ENCODE data around the gene GXYLT2.
"Not testable (repeated sequence)": the region's sequence is repeated elsewhere in the genome, so short reads cannot be mapped to it uniquely, and the experiment has no call there.

Gene GXYLT2

GRCh38 chr3:72907731-72908620 lies 20.1 kb downstream of the GXYLT2 start:
- H3K4me3 ChIP-seq (ENCODE audit: low read depth, low read length): peak overlapping the region; percentile 13; the same call in 1 of the 2 replicates
- H3K27me3 ChIP-seq (ENCODE audit: insufficient read depth, low read length): no peaks in the 10 kb centered on the region
- H3K4me1 ChIP-seq (ENCODE audit: control insufficient read depth, insufficient read depth, low read length, unreplicated experiment): peaks cover 36% of the 10 kb centered on the region
- no peaks in the 10 kb centered on the region for H3K36me3 ChIP-seq (ENCODE audit: insufficient read depth, low read length)
- H3K27ac ChIP-seq (ENCODE audit: low read depth, low read length): no peak overlapping the region
- no peak overlapping the region for H2AFZ ChIP-seq (ENCODE audit: low read length, unreplicated experiment)
- no peaks in the 10 kb centered on the region for H3K79me2 ChIP-seq (ENCODE audit: control insufficient read depth, insufficient read depth, low read length, unreplicated experiment)

DNA sequence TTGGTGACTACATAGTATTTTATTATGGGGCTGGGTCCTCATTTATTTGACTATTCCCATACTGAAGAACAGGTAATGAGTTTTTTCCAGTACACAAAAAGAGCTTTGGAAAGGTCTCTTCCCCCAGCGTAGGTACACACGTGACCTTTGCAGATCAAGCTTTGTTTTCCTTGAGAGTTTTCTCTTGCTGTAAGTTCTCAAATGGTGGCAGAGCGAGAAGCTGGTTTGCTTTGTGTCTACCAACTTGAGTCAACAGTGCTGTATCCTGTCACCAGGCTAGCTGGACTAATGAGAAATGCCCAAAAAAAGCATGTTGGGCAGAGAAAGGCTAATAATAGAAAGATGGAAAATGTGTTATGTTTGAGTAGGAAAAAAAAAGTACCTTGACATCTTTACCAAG lies 21.7 kb downstream of the GXYLT2 start:
- H3K79me2 ChIP-seq (ENCODE audit: control insufficient read depth, insufficient read depth, low read length, unreplicated experiment): no peaks in the 10 kb centered on the region
- peaks cover 29% of the 10 kb centered on the region for H3K4me1 ChIP-seq (ENCODE audit: control insufficient read depth, insufficient read depth, low read length, unreplicated experiment)
- no peak overlapping the region for H2AFZ ChIP-seq (ENCODE audit: low read length, unreplicated experiment)
- H3K4me3 ChIP-seq (ENCODE audit: low read depth, low read length): no peak overlapping the region
- H3K27me3 ChIP-seq (ENCODE audit: insufficient read depth, low read length): no peaks in the 10 kb centered on the region
- no peaks in the 10 kb centered on the region for H3K36me3 ChIP-seq (ENCODE audit: insufficient read depth, low read length)
- no peak overlapping the region for H3K27ac ChIP-seq (ENCODE audit: low read depth, low read length)

DNA sequence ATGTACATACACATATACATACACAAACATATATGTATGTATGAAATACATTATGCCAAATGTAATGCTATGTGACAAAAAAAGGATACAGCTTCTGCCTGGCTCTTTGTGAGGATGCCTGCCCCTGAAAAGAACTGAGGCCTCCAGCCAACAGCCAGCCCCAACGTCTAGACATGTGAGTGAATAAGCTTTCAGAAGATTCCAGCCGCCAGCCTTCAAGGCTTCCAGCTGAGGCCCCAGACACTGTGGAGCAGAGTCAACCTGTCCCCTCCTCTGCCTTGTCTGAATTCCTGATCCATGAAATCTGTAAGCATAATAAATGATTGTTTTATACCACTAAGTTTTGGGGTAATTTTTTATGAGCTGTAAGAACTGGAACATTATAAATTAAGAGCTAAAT lies 24.7 kb downstream of the GXYLT2 start:
- Histone ChIP-seq H3K4me1 (ENCODE audit: control insufficient read depth, insufficient read depth, low read length, unreplicated experiment) (peaks cover 9% of the 10 kb centered on the region), H3K27me3 (ENCODE audit: insufficient read depth, low read length) (no peaks in the 10 kb centered on the region), H3K79me2 (ENCODE audit: control insufficient read depth, insufficient read depth, low read length, unreplicated experiment) (no peaks in the 10 kb centered on the region), H3K36me3 (ENCODE audit: insufficient read depth, low read length) (no peaks in the 10 kb centered on the region), H2AFZ (ENCODE audit: low read length, unreplicated experiment) (no peak overlapping the region), H3K4me3 (ENCODE audit: low read depth, low read length) (no peak overlapping the region), H3K27ac (ENCODE audit: low read depth, low read length) (no peak overlapping the region)

GRCh38 chr3:72914383-72914782 lies 26.5 kb downstream of the GXYLT2 start:
- Histone ChIP-seq H2AFZ (ENCODE audit: low read length, unreplicated experiment) (no peak overlapping the region), H3K36me3 (ENCODE audit: insufficient read depth, low read length) (no peaks in the 10 kb centered on the region), H3K27me3 (ENCODE audit: insufficient read depth, low read length) (no peaks in the 10 kb centered on the region), H3K27ac (ENCODE audit: low read depth, low read length) (no peak overlapping the region), H3K4me1 (ENCODE audit: control insufficient read depth, insufficient read depth, low read length, unreplicated experiment) (no peaks in the 10 kb centered on the region), H3K79me2 (ENCODE audit: control insufficient read depth, insufficient read depth, low read length, unreplicated experiment) (no peaks in the 10 kb centered on the region), H3K4me3 (ENCODE audit: low read depth, low read length) (no peak overlapping the region)

GRCh38 chr3:72916250-72916649 lies 28.4 kb downstream of the GXYLT2 start:
- no peaks in the 10 kb centered on the region for H3K36me3 ChIP-seq (ENCODE audit: insufficient read depth, low read length)
- H2AFZ ChIP-seq (ENCODE audit: low read length, unreplicated experiment): no peak overlapping the region
- H3K4me1 ChIP-seq (ENCODE audit: control insufficient read depth, insufficient read depth, low read length, unreplicated experiment): no peaks in the 10 kb centered on the region
- H3K27ac ChIP-seq (ENCODE audit: low read depth, low read length): no peak overlapping the region
- no peak overlapping the region for H3K4me3 ChIP-seq (ENCODE audit: low read depth, low read length)
- H3K79me2 ChIP-seq (ENCODE audit: control insufficient read depth, insufficient read depth, low read length, unreplicated experiment): no peaks in the 10 kb centered on the region
- H3K27me3 ChIP-seq (ENCODE audit: insufficient read depth, low read length): no peaks in the 10 kb centered on the region

GRCh38 chr3:72919520-72919919 lies 31.7 kb downstream of the GXYLT2 start:
- no peak overlapping the region for H2AFZ ChIP-seq (ENCODE audit: low read length, unreplicated experiment)
- no peaks in the 10 kb centered on the region for H3K4me1 ChIP-seq (ENCODE audit: control insufficient read depth, insufficient read depth, low read length, unreplicated experiment)
- no peak overlapping the region for H3K4me3 ChIP-seq (ENCODE audit: low read depth, low read length)
- no peak overlapping the region for H3K27ac ChIP-seq (ENCODE audit: low read depth, low read length)
- H3K36me3 ChIP-seq (ENCODE audit: insufficient read depth, low read length): no peaks in the 10 kb centered on the region
- no peaks in the 10 kb centered on the region for H3K27me3 ChIP-seq (ENCODE audit: insufficient read depth, low read length)
- no peaks in the 10 kb centered on the region for H3K79me2 ChIP-seq (ENCODE audit: control insufficient read depth, insufficient read depth, low read length, unreplicated experiment)

DNA sequence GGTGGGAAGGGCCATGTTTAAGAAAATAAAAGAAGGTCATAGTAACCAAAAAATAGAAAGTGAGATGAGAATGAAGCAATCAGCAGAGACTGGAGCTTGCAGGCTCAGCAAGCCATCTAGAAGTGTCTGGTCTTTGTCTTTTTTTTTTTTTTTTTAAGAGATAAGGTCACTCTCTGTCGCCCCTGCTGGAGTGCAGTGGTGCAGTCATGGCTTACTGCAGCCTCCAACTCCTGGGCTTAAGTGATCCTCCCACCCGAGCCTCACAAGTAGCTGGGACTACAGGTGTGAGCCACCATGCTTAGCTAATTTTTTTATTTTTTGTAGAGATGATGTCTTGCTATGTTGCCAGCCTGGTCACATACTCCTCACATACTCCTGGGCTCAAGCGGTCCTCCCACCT lies 36.2 kb downstream of the GXYLT2 start:
- Histone ChIP-seq H3K36me3 (ENCODE audit: insufficient read depth, low read length) (no peaks in the 10 kb centered on the region), H3K4me3 (ENCODE audit: low read depth, low read length) (no peak overlapping the region), H3K4me1 (ENCODE audit: control insufficient read depth, insufficient read depth, low read length, unreplicated experiment) (no peaks in the 10 kb centered on the region), H3K27ac (ENCODE audit: low read depth, low read length) (no peak overlapping the region), H3K27me3 (ENCODE audit: insufficient read depth, low read length) (no peaks in the 10 kb centered on the region), H3K79me2 (ENCODE audit: control insufficient read depth, insufficient read depth, low read length, unreplicated experiment) (no peaks in the 10 kb centered on the region), H2AFZ (ENCODE audit: low read length, unreplicated experiment) (no peak overlapping the region)

DNA sequence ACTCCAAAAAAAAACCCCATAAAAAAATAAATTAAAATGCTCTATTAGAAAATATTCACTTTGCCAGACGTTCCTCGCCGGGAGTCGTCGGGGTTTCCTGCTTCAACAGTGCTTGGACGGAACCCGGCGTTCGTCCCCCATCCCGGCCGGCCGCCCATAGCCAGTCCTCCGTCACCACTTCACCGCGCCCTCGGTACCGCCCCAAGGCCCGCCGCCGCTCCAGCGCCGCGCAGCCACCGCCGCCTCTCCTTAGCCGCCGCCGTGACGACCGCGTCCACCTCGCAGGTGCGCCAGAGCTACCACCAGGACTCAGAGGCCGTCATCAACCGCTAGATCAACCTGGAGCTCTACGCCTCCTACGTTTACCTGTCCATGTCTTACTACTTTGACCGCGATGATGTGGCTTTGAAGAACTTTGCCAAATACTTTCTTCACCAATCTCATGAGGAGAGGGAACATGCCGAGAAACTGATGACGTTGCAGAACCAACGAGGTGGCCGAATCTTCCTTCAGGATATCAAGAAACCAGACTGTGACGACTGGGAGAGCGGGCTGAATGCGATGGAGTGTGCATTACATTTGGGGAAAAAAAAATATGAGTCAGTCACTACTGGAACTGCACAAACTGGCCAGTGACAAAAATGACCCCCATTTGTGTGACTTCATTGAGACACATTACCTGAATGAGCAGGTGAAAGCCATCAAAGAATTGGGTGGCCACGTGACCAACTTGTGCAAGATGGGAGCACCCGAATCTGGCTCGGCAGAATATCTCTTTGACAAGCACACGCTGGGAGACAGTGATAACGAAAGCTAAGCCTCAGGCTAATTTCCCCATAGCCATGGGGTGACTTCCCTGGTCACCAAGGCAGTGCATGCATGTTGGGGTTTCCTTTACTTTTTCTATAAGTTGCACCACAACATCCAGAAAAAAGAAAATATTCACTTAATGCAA lies 41.2 kb downstream of the GXYLT2 start:
- H3K4me1 ChIP-seq (ENCODE audit: control insufficient read depth, insufficient read depth, low read length, unreplicated experiment); H3K79me2 ChIP-seq (ENCODE audit: control insufficient read depth, insufficient read depth, low read length, unreplicated experiment); H3K27ac ChIP-seq (ENCODE audit: low read depth, low read length); H3K27me3 ChIP-seq (ENCODE audit: insufficient read depth, low read length); H3K4me3 ChIP-seq (ENCODE audit: low read depth, low read length); H2AFZ ChIP-seq (ENCODE audit: low read length, unreplicated experiment); H3K36me3 ChIP-seq (ENCODE audit: insufficient read depth, low read length): not testable (repeated sequence)

DNA sequence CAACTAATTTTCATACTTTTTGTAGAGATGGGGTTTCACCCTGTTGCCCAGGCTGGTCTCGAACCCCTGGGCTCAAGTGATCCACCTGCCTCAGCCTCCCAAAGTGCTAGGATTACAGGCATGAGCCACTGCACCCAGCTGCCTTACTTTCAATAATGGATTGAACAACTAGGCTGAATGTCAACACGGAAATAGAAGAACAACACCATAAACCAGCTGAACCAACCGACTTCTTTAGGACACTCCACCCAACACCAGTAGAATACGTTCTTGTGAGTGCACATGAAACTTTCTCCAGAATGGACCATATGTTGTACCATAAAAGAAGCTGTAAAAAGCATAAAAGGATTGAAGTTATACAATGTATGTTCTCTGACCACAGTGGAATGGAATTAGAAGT lies 42.9 kb downstream of the GXYLT2 start:
- H3K79me2 ChIP-seq (ENCODE audit: control insufficient read depth, insufficient read depth, low read length, unreplicated experiment): no peaks in the 10 kb centered on the region
- no peak overlapping the region for H3K27ac ChIP-seq (ENCODE audit: low read depth, low read length)
- H3K36me3 ChIP-seq (ENCODE audit: insufficient read depth, low read length): no peaks in the 10 kb centered on the region
- no peaks in the 10 kb centered on the region for H3K4me1 ChIP-seq (ENCODE audit: control insufficient read depth, insufficient read depth, low read length, unreplicated experiment)
- H2AFZ ChIP-seq (ENCODE audit: low read length, unreplicated experiment): no peak overlapping the region
- H3K4me3 ChIP-seq (ENCODE audit: low read depth, low read length): no peak overlapping the region
- H3K27me3 ChIP-seq (ENCODE audit: insufficient read depth, low read length): no peaks in the 10 kb centered on the region

DNA sequence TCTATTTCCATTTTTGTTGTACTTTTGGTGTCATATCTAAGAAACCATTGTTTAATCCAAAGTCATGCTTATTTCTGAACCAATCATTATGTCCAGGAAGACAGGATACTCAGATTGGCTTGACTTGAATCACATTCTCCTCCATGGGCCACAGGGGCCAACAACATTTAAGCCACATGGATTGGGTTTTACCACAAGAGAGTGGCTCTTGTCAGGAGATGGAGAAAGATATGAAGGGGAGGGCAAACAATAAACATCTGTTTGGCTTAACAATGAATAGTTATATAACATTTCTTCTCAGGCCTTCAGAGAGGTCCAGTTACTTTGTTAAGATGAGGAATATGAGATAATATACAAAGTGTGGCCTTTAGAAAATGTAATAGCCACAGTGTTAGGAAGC lies 44.6 kb downstream of the GXYLT2 start:
- Histone ChIP-seq H3K4me3 (ENCODE audit: low read depth, low read length) (no peak overlapping the region), H3K79me2 (ENCODE audit: control insufficient read depth, insufficient read depth, low read length, unreplicated experiment) (no peaks in the 10 kb centered on the region), H3K27ac (ENCODE audit: low read depth, low read length) (no peak overlapping the region), H3K4me1 (ENCODE audit: control insufficient read depth, insufficient read depth, low read length, unreplicated experiment) (no peaks in the 10 kb centered on the region), H3K27me3 (ENCODE audit: insufficient read depth, low read length) (no peaks in the 10 kb centered on the region), H2AFZ (ENCODE audit: low read length, unreplicated experiment) (no peak overlapping the region), H3K36me3 (ENCODE audit: insufficient read depth, low read length) (no peaks in the 10 kb centered on the region)

Data from ACC112 (cell line).